AG04450 (cell line): Measurements from ENCODE around the gene NUDT1. TPM values are rescaled to one million over a fixed set of nuclear protein-coding genes. Genes with fewer than 3 reads are reported as not detected.

Source experiments
- CTCF ChIA-PET: fragments of 300-600, 350-600 bp; formaldehyde crosslinking; extraction: SDS; loops from one replicate; lab custom pipeline; 2022; ENCODE audit warnings: antibody characterized with exemption, inconsistent platforms; lab: Charles Lee
- POLR2A ChIA-PET: fragments of 350-600 bp; formaldehyde crosslinking; extraction: SDS; loops from one replicate; lab custom pipeline; 2021; ENCODE audit warnings: antibody characterized with exemption, inconsistent platforms; lab: Yijun Ruan, JAX
- DNase-seq: peaks from one replicate; pipeline ENCODE4 v3.0.0-alpha.2; 2011; ENCODE audit warnings: low read depth, low spot score
- H3K27ac ChIP-seq: one replicate; pipeline ENCODE4 v1.5.1; 2012; ENCODE audit warnings: low read depth, low read length, control low read depth
- H3K27me3 ChIP-seq: one replicate; pipeline ENCODE4 v1.6.0; 2012; ENCODE audit warnings: low read length; ENCODE audit not compliant: control insufficient read depth, insufficient read depth
- H3K4me3 ChIP-seq: 2 replicates; pipeline ENCODE4 v1.5.1; 2011; ENCODE audit warnings: mild to moderate bottlenecking, low read depth, low read length, control low read depth
- H3K9me3 ChIP-seq: 2 replicates; pipeline ENCODE4 v1.5.1; 2012; ENCODE audit warnings: low read length; ENCODE audit not compliant: control insufficient read depth, insufficient read depth
- CTCF ChIP-seq: IDR thresholded peaks from 2 replicates; pipeline ENCODE4 v1.5.1; 2011; ENCODE audit warnings: low read depth, low read length, control low read depth, inconsistent platforms
- polyA plus RNA-seq: library from polyadenylated mRNA; depleted of rRNA; stranded (reverse); fragments of >200 nt; gene quantifications from 2 replicates; pipeline ENCODE4 v1.2.3, GENCODE V29; 2011

Gene NUDT1
- polyA plus RNA-seq, 1 experiment = 11.5 TPM

GRCh38 chr7:2215851-2216250 is 26.2 kb upstream of the NUDT1 start:
- H3K9me3 ChIP-seq = peaks cover 4% of the 10 kb centered on the region; the same call in 1 of the 2 replicates
- TF ChIP-seq CTCF = no peak
- POLR2A ChIA-PET = no interaction called here
- no peak overlapping the region for H3K27ac ChIP-seq
- H3K27me3 ChIP-seq = no peaks in the 10 kb centered on the region
- H3K4me3 ChIP-seq = no peak overlapping the region
- CTCF ChIA-PET = no interaction called here
- DNase-seq = no peak

GRCh38 chr7:2217206-2217605 is 24.8 kb upstream of the NUDT1 start:
- no peak overlapping the region for H3K27ac ChIP-seq
- TF ChIP-seq CTCF = no peak
- POLR2A ChIA-PET = no interaction called here
- no peak for DNase-seq
- CTCF ChIA-PET = no interaction called here
- no peak overlapping the region for H3K4me3 ChIP-seq
- H3K27me3 ChIP-seq = no peaks in the 10 kb centered on the region
- peaks cover 4% of the 10 kb centered on the region; the same call in 1 of the 2 replicates for H3K9me3 ChIP-seq

- ChIA-PET POLR2A (no interaction called here), CTCF (interaction anchor here (1.5 kb wide), 1 partner anchor 8 kb away, joined by 4 read pairs; no protein-coding TSS in a partner anchor)
- DNase-seq = no peak
- no peak for TF ChIP-seq CTCF
- Histone ChIP-seq H3K9me3 (peaks cover 4% of the 10 kb centered on the region; the same call in 1 of the 2 replicates), H3K27me3 (no peaks in the 10 kb centered on the region), H3K4me3 (no peak overlapping the region), H3K27ac (no peak overlapping the region)
Measured at GRCh38 chr7:2217716-2218443, 24.1 kb upstream of the NUDT1 start.

- no peak for DNase-seq
- peaks cover 4% of the 10 kb centered on the region; the same call in 1 of the 2 replicates for H3K9me3 ChIP-seq
- POLR2A ChIA-PET = no interaction called here
- no peak overlapping the region for H3K27ac ChIP-seq
- TF ChIP-seq CTCF = no peak
- H3K4me3 ChIP-seq = no peak overlapping the region
- CTCF ChIA-PET = interaction anchor here (1.5 kb wide), 1 partner anchor 9 kb away, joined by 4 read pairs; no protein-coding TSS in a partner anchor
- H3K27me3 ChIP-seq = no peaks in the 10 kb centered on the region
Measured at GRCh38 chr7:2218444-2218785, 23.6 kb upstream of the NUDT1 start.

- no peak for TF ChIP-seq CTCF
- Histone ChIP-seq H3K27ac (no peak overlapping the region), H3K9me3 (peaks cover 4% of the 10 kb centered on the region; the same call in 1 of the 2 replicates), H3K27me3 (no peaks in the 10 kb centered on the region), H3K4me3 (no peak overlapping the region)
- DNase-seq = no peak
- ChIA-PET CTCF (interaction anchor here (1.5 kb wide), 1 partner anchor 9 kb away, joined by 4 read pairs; no protein-coding TSS in a partner anchor), POLR2A (no interaction called here)
Measured at GRCh38 chr7:2219136-2219535, 22.9 kb upstream of the NUDT1 start.
